GM19238 (cell line): Measurements from ENCODE around the gene RPS17.
"Not testable (repeated sequence)": the region's sequence is repeated elsewhere in the genome, so short reads cannot be mapped to it uniquely, and the experiment has no call there.

Experiments
- DNase-seq: peaks from one replicate; pipeline ENCODE4 v3.0.0; 2011; ENCODE audit warnings: low spot score; ENCODE audit not compliant: insufficient read length

Gene RPS17

DNA sequence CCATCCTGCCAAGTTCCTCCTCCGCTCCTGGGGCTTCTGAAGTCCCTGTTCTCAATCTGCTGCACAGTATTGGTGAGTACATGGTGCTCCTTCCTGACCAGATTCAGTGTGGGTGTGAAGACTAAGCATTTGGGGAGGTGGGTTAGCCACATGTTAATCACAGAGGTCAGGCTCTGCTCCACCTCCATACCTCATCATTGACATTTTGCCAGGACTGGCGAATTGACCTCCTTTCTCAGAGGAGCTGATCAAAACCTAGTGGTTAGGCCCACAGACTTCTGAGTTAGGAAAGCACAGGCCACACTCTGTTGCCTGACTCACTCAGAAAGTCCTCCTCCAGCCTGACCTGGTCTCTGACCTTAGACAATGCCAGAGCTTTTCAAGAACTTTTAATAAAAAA is 8.4 kb upstream of the RPS17 start:
- no peak for DNase-seq

DNA sequence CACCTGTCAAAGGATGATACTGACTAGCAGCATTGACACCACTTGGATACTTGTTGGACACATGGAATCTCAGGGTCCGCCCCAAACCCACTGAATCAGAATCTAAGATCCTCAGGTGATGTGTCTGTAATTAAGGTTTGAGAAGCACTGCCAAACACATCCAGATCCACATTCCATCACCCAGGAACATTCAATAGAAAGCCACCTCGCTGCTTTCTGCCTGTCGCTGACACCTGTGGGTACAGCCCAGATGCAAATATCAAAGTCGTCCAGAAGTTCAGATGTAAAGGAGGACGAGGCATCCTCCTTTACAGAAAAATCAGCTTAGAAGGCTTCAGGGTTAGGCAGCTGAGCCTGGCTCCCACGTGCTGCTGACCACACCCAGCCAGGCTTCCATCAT is 5.2 kb upstream of the RPS17 start:
- no peak for DNase-seq

DNA sequence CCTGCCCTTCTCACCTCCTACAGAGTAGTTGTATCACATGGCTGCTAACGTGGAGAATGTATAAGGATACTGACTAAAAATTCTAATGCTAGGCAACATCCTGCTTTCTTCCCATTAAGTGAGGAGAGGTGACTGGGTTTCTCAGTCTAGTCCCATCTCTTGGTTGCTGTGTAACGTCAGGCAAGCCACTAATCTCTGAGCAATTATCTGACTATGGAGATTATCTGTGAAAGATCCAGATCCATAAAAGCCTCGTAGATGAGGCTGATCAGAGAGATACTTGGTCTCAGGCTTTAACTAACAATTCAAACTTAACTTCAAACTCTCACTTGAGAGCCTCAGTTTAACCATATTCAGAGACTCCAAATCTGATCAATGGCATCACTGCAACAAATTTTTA is 4.7 kb upstream of the RPS17 start:
- DNase-seq: no peak

DNA sequence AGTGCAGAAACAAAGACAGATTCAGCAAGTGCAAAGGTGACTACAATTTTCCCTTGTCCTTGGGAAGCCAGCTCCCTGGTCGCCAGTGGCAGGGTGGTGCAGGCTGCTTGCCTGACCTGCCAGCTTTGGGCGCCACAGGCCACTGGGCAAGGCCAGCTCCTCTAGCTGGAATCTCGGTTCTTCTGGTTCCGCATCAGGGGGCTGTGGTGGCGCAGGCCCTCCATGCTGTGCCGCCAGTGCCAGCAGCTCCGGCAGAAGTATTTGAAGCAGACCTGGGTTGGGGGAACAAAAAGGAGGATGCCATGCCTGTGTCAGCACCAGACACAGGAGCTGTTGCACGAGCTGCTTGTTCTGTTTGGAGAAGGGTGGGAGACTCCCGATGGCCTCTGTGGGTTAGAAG is 4.2 kb upstream of the RPS17 start:
- DNase-seq: no peak

DNA sequence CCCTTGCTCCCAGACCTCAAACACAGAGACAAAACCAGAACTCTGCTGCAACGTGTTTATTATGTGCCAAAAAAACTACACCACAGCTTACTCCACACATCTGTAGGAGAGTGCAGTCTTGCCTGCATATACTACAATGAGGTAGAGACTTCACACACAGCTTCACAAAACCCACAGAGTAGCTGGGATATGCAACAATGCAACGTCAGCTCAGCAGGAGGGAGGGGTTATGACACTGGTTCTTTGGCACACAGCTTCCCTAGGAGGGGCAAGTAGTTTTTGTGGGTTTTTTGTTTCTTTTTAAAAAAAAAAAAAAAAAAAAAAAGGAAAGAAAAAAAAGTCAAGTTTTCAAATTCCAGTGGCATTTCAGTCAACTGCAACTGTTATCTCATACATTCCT is 2.9 kb upstream of the RPS17 start:
- no peak for DNase-seq

DNA sequence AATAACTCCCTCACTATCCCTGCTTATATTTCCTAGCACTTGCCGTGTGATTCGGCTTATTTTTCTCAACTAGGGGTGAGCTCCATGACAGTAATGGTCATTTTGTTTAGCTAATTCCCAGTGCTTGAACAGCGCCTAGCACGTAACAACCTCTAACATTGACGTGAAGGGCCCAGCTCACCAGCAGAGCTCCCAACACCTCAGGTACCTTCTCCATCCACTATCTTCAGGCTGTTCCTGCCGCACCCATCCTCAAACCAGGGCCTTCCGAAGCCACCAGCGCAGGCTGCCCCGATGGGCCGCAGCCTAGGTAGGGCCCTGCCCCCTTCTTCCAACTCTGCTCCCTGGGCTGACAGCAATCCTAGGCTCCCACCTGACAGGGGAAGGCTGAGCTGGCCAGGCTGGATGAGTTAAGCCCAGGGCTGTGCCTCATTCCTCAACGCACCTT is 751 bp upstream of the RPS17 start:
- DNase-seq: no peak

DNA sequence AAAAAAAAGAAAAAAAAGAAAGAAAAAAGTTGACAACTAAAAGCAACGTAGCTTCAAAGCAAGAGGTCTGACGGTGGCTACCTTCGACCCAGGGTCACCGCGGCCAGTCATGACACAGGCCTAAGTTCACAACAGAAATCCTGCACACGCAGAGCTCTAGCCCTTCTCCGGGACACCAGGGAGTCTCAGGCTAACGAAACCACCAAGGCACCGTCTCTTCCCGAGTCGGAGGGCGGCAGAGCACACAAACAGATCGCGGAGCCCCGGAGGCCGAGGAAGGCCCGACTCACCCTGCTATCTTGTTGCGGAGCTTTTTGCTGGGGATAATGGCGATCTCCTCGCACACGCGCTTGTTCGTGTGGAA is 584 bp downstream of the RPS17 start:
- DNase-seq: no peak

DNA sequence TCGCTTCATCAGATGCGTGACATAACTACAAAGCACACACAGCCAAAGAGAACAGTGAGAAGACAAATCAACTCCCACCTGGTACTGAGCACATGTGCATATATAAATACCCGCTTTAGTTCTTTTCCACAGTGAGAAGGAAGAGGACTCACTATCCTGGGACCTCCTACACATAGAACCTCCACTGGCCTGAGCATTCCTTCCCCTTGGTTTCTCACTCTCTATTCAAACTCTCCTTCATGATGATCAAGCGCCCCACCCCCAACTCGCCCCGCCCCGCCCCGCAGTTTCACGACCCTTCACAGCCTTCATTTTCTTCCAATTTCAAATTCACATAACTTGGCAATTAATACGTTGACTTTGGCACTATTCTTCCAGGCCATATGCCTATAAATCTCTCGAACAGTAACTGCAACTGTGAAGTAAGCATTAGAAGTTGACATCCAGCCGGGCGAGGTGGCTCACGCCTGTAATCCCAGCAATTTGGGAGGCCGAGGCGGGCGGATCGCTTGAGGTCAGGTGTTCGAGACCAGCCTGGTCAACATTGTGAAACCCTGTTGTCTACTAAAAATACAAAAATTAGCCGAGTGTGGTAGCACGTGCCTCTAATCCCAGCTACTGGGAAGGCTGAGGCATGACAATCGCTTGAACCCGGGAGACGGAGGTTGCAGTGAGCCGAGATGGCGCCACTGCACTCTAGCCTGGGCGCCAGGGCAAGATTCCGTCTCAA is 1.1 kb downstream of the RPS17 start:
- no peak for DNase-seq

DNA sequence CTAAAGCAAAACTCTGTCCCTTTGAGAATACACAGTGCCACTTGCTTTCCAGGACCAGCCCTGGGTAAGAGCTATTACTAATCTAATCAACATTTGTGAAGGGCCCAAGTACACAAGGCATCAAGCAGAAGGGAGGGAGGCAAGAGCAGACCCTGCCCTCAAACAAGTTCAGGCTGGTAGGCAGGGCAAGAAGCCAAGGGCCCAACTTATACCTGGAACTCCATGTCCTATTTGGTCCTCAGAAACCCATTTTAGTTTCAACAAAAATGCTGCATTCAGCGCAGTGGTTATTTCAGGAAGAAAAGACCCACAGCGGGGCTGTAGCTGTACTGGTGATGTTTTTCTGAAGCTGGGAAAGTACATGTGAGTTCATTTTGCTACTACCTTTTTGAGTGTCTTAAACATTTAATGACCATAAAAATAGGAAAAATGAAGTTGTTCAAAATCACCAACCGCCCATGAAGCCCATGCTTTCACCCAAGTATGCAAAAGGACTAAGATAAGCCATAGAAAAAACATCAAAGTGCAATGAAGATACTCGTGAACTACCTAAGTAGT is 2.8 kb downstream of the RPS17 start:
- no peak for DNase-seq

DNA sequence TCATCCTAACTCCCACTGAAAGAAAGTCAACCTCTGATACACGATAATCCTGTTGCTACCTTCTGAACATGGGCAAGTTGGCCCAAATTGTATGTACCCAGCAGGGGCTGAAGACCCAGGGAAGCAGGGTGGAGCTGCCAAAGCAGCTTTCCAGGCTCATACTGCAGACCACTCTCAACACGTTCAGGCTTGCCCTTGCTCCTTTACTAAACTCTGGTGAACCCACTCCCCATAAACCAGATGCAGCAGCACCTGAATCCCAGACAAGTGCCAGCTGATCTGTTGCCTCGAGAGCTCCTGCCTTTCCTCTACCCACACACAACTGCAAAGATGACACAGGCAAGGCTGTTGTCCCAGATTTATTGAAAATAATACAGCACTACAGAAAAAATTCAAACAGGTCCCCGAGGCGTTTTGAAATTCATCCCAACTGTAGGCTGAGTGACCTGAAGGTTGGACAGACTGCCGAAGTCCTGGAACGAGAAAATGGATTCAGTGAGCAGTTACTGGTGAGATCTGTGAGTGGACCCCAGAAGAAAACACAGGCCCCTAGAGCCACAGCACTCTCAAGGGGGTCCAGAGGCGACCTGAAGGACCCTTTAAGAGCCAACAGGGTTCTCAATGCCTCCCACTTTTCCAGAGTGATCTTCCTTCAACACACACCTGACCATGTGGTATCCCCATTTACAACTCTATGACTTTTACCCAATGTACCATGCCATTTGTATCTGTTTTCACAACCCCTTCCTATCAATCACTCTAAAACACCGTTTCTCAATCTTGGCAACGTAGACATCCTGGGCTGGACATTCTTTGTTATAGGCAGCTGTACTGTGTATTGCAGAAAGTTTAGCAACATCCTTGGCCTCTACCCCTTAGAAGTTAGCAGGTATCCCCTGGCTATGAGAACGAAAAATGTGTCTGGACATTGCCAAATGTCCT is 3.6 kb downstream of the RPS17 start:
- DNase-seq: no peak

DNA sequence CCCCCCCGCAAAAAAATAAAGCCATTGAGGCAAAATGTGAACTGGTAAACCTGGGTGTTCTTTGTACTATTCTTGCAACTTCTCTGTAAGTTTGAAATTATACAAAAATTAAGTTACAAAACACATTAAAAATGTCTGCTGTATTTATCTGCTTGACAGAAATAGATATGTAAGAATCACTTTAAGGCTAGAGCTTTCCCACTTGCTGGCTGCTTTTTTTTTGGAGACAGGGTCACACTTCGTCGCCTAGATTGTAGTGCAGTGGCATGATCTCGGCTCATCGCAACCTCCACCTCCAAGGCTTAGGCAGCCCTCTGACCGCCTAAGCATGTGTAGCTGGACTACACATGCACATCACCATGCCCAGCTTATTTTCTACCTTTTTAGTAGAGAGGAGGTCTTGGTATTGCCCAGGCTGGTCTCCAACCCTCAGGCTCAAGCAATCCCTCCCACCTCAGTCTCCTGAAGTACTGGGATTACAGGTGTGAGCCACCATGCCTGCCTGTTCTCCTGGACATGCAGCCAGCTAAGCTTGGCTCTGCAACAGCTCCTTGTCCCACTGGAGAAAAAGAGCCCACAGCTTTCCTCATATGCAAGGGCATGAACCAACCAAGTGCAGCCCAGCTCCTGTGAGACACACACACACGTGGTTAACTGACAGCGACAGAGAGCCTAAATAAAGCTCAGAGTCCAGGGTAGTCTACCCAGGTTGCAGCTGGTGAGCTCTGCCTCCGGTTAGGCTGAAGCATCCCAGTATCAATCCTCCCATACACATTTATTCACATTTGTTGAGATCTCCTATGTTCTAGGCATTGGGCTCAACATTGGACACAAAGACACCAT is 4.5 kb downstream of the RPS17 start:
- DNase-seq: no peak

DNA sequence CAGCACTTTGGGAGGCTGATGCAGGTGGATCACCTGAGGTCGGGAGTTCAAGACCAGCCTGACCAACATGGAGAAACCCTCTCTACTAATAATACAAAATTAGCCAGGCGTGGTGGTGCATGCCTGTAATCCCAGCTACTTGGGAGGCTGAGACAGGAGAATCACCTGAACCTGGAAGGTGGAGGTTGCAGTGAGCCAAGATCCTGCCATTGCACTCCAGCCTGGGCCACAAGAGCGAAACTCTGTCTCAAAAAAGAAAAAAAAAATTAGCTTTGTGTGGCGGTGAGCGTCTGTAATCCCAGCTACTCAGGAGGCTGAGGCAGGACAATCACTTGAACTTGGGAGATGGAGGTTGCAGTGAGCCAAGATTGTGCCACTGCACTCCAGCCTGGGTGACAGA is 5.1 kb downstream of the RPS17 start:
- DNase-seq: not testable (repeated sequence)

DNA sequence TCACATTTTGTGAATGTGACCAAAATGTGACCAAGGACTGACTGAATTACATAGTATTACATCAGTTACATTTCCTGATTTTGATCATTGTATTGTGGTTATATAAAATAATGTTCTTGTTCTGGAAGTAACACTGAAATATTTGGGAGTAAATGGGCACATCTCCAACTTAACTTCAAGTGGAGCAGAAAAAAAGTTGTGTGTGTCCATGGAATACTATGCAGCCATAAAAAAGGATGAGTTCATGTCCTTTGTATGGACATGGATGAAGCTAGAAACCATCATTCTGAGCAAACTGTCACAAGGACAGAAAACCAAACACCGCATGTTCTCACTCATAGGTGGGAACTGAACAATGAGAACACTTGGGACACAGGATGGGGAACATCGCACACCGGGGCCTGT is 5.8 kb downstream of the RPS17 start:
- DNase-seq: not testable (repeated sequence)

DNA sequence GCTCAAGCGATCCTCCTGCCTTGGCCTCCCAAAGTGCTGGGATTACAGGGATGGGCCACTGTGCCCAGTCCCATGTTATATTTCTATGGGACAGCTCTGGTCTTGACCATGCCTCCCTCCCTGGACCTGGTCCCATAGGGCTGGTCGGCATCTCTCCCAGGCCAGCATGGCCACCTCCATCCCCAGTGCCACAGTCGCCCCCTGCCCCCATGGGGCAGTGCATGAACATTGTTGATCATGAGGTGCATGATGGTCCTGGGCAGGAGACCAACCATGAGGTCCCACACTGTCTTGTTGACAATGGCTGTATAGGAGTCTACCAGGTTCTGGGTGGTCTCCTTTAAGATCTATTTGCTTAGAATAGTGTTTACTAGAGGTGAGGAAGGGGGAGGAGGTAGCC is 6.5 kb downstream of the RPS17 start:
- DNase-seq: no peak

DNA sequence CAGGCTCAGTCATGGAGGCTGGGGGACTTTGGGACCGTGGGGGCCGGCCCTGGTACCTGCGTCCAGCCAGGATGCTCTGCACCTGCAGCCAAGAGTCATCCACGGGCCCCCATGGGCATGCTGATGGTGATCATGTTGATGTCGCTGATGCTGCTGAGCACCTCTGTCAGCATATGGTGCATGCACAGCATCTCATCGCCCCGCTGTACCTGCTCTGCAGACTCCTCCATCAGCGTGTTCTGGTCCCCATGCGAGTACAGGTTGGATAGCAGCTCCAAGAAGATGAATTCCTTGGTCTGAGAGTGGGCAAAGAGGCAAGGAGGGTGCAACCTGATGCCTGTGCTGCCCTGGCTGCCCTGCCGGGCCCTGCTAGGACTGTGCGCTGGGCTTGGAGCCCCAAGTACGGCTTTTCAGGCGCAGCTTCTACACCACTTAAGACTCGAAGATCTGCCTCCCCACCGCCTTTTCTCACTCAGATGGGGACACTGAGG is 7.2 kb downstream of the RPS17 start:
- no peak for DNase-seq

DNA sequence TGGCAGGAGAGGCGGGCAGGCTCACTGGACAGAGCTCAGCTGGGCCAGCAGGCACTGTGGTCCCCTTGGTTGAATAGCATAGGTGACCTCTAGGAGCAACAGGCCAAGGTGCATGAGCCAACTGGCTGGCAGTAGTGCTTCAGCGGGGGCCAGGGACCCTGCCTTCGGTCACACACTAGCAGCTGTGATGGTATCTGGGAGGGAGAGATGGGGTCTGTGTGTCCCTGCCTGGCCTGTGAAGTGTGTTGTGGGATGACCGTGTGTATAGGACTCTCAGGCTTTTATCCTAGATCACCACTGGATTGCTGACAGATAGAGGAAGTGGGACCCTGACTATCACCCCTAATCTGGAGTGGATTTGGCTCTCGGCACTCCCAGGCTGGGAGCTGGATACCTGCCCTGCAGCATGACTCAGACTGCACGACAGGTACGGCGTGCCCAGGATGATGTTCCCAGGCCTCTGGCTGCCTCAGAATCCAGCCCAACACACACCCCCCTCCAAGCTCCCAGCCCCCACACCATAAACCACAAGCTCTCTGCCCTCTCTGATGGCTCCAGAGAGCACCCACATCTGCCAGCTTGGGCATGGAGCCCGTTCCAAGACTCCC is 7.8 kb downstream of the RPS17 start:
- DNase-seq: no peak

DNA sequence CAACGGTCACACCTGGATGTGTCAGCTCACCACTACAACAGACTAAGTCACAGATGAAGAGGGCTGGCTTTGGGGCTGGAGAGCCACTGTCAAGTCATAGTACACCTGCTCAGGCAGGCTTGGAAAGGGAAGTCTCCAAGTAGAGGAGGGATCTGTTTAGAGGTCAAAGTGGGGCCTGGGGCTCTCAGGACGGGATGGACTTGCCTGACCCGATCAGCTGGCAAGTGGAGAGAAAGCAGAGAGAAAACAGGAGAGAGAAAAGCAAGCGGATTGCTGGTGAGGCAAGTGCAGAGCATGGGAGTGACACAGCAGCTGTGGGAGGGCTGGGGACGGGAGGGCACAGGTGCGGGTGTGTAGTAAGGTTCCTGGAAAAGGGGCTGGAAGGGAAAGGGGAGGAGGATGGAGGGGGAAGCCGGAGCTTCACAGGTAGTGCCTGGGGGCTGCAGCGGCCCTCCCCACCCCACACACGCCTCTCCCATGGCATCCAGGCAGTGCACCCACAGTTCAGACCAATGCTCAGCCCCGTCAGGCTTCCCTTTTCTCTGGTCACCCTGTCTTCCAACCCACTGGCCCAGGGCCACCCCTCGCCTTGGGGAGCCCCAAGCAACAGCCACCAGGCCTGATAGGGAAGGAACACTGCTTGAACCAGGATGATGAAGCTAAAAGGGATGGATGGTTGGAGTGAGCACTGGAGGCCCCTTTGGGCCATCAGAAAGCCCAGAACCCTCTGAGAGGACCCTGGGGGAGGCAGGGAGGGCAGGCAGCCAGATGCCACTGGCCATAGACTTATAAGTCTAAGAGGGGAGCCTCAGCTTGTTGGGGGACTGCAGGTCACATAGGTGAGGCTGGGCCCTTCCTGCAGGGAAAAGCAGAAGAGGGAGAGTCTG is 8.5 kb downstream of the RPS17 start:
- no peak for DNase-seq

DNA sequence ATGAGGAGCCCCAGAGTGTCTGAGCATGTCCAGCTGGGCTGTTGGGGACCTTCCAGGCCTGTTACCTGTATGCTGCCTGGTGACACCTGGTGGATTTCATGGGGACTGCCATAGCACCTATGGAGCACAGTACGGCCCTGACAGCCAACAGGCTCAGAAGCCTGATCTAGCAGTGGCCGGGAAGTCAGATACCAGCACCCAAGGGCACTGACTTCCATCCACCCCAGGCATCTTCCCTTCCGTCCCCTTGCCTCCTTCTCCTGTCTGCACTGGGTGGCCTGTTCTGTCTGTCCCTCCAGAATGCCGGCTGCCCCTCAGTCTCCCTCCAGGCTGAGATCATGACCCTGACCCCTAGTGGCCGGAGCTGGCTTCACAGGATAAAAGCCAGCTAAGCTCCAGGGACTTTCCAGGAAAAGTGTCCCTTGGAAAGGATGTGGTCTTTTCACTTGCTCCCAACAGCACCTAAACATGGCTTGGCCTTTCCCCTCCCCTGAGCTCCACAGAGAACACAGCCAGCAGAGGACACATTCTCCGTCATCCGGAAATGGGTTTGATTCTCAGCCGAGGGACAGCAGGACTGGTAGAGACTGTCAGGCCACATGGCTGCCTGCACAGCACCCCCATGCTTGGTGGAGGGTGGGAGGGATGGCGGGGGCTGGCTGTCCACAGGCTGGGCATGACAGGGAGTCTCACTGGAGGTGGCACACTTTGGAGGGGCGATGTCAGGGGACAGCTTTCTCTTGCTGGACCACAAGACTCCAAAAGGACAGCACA is 9.5 kb downstream of the RPS17 start:
- DNase-seq: peak; percentile 51

DNA sequence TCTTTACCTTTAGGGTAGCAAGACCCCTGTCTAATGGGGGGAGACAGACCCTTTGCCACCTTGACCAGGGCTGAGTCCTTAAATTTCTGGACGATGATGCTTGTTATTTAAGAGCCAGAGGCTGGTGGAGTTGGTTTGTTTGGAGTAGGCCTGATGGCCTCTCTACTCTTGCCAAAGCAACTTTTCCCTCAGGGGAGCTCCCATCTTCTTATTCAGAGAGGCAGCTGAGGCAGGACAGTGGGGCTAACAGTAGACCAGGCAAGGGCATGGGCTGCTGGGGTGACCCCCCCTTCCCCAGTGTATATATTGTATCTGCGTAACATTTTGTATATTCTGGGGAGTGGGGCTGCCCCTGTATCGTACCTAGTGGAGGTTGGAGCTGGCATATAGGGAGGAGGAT is 10.3 kb downstream of the RPS17 start:
- DNase-seq: no peak
